Right lobe of liver (tissue), 4 donors: Measurements from ENCODE around the gene PAK2.

Experiments used
- CTCF ChIP-seq, 4 donors: fragments of 200-600 bp in 3 of 4; fragments of 450-650 bp in 1 of 4; IDR thresholded peaks; one replicate each; pipeline versions ENCODE4 v1.5.1 to v1.8.0; 2016 to 2022; ENCODE audit warnings: antibody characterized with exemption in 4 of 4, mild to moderate bottlenecking in 2 of 4
- POLR2A ChIP-seq: fragments of 450-650 bp; IDR thresholded peaks from one replicate; pipeline ENCODE4 v1.6.1; 2017; ENCODE audit warnings: antibody characterized with exemption, mild to moderate bottlenecking
- donor health status: DM: no; HTN: no; CAD: no.
- donor health status: DM: no; HTN: no; CAD: no.
- donor health status: DM: no; HTN: yes; CAD: no.

- TF ChIP-seq POLR2A (peak; percentile 80), CTCF (IDR thresholded peaks at IDR 0.05) (peak in 2 of 4 donors; percentile 18 to 37)
Observed at GRCh38 chr3:196739671-196740480, at the start of gene PAK2.
